GM19438 (cell line): ENCODE data around the gene CNTNAP2.

Source experiments
- ATAC-seq: cut with Tn5 transposase; IDR thresholded peaks from one replicate; pipeline ENCODE4 v1.9.1; 2021; ENCODE audit warnings: low read depth; ENCODE audit not compliant: unreplicated experiment

The CNTNAP2 gene

DNA sequence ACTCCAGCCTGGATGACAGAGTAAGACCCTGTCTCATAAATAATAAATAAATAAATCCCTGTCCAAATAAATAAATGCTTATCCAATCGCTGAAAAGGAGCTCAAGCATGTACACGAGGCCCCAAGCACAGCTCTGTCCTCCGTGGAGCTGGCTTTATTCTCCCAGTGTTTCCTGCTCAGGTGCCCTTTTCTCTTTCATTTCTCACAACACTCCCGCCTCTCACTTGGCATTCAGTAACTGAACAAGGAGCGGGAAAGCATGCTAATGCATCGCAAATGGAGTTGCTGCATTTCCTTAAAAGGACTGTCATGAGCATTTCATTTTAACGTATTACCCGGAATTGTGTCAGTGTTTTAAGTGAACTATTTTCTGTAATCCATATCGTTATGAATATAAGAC, 2263.1 kb downstream of the CNTNAP2 start:
- ATAC-seq: no peak

DNA sequence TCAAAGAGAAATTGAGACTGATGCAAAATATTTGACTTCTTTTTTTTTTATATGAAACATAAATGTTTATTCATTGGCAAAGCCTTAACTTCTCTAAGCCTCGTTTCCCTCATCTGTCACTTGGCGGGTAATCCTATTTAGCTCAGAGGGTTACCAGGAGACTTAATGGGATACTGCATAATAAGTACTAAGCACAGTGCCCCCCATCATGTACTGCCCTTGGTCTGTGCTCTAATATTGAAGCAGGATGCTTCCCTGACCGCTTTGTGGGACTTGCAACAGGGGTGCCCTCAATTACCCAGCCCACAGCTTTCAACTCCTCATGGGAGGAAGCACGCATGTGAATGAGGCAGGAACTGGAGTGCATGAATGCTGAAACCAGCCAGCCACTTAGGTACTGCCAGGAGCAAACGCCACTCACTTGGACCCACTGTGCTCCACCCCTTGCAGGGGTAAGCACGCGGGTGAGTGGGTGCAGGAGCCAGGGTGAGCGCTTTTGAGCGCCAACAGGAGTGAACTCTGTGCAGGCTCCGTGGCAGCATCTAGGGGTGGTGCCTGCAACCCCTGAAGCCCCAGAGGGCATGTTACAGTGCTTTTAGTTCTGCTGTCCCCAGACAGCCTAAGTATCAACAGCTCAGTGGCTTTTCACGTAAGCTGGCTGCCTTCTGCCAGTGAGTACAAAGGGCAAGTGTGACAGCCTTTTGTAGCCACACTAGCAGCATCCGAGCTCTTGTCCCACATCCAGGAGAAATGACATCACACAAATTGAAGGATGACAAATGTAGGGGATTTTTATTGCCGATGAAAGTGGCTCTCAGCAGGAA, 2264.2 kb downstream of the CNTNAP2 start:
- no peak for ATAC-seq

DNA sequence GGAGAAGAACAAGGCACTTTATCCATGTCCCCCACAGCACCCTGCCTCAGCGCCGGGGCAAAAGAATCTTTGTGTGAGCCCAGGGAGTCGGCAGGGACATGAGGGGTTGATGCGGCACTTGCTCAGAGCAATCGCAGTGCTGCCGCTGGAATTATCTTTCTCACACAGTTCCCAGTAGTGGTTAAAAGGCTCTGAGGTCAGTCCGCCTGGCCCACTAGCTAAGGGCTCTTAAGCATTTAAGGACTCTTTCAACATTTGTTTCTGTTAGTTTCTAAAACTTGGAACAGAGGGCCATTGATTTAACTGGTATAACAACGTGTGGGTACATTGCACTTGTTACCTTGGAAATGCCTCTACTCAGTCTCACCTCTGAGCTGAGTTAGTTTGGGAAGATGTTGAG, 2266.0 kb downstream of the CNTNAP2 start:
- ATAC-seq: no peak

DNA sequence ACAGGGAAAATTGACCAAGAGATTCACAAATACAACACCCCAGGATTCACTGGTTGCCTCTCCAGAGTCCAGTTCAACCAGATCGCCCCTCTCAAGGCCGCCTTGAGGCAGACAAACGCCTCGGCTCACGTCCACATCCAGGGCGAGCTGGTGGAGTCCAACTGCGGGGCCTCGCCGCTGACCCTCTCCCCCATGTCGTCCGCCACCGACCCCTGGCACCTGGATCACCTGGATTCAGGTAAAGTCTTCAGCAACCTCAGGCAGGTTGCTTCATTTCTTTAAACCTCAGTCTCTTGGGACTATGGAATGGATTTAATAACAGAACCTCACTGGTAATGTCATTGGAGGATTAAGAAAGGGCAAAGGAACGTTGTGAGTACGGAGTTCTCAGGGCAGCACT, 2267.1 kb downstream of the CNTNAP2 start:
- ATAC-seq: no peak

DNA sequence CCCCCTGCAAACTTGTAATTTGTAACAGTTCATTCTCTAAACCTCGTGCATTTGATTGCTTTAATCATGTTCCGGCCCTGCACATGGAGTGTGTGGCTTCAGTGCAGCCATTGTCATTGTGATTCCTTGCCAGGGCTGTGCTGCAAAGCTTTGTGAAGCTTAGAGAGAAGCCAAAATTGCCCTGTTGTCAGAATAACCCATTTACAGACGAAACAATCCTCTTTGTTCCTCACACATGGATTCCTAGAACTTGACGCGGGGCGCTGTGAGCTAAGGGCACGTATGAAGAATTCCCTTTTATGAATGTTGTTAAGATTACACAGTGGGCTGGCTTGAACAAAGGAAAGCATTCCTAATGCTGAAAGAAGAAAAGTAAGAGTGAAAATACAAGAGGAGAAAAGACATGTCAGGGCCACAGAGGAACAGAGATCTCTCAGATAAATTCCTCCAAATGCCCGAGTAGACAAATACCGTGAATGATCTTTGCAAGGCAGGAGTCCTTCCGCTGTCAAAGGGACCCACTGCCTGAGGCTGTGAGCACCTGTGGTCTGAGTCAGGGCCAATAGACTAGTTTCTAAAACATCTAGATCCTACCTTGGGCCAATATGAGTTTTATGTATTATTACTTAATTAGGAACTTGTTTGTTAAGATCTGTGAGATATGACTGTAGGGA, 2268.5 kb downstream of the CNTNAP2 start:
- ATAC-seq: no peak

DNA sequence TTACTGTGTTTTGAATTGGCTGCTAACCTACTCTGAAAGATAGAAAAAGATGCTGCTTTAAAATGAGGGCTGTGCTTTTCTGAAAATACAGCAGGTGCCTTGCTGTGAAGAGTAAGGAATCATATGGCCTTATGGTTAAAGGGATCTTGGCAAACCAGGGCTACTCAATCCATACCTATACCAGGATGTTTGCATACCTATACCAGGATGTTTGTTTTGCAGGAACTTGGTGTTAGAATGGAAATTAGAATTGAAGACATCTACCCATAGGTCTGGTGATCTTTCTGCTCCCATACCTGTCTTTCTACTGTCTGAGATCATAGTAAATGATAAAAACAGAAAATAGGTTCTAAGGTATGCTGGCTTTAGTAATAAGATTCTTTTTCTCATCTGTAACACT, 2273.8 kb downstream of the CNTNAP2 start:
- no peak for ATAC-seq

DNA sequence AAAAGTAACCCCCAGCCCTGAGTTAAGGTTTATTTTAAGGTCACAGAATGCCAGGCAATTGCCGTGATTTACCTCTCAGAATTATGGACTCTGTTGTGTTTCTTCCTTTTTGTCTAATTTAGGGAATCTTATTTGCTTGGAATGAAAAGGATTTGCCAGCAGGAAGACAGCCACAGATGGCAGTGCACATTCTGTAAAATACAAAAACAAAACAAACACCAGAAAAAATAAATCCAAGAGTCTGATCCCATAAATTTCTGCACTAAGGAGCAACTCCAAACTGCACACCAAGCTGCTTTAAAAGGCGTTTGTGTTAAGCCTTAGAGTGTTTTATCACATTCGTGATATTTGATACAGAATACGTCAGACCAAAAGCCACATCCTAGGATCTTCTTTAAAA, 2275.0 kb downstream of the CNTNAP2 start:
- ATAC-seq: no peak

DNA sequence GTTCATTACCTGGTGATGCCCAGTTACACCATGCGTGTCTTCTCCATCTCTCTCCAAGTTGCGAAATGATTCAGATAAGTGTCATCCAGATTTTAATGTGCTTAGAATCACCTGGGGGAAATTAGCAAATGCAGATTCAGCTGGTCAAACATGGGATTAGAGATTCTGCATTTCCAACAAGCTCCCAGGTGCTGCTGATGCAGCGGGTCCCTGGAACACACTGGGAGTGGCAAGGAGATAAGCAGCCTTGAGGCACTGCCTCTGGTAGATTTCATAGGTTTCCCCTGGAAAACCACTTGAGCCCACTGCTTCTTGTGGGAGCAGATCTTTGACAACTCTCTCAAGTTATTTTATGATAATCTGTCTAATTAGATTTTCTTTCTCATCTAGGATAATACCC, 2278.0 kb downstream of the CNTNAP2 start:
- no peak for ATAC-seq

DNA sequence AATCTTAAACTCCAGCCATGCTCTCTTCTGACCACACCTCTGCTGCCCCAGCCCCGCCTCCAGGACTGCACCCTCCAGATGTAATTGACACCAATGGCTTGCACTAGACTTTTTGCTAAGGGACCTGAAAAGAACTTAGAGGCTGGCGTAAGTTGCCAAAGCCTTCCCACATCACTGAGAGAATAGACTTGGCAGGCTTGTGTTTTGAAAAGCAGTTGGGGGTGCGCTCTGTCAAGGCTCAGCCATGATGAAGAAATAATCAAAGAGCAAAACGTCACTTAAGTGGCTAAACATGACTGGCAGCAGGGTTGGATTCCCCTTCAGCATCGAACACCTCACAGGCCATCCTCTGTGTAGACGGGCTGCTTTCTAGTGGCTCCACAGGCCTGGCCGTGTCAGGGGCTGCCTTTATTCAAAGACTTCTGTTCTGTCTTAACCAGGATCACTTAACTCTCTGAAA, 2278.8 kb downstream of the CNTNAP2 start:
- ATAC-seq: no peak

DNA sequence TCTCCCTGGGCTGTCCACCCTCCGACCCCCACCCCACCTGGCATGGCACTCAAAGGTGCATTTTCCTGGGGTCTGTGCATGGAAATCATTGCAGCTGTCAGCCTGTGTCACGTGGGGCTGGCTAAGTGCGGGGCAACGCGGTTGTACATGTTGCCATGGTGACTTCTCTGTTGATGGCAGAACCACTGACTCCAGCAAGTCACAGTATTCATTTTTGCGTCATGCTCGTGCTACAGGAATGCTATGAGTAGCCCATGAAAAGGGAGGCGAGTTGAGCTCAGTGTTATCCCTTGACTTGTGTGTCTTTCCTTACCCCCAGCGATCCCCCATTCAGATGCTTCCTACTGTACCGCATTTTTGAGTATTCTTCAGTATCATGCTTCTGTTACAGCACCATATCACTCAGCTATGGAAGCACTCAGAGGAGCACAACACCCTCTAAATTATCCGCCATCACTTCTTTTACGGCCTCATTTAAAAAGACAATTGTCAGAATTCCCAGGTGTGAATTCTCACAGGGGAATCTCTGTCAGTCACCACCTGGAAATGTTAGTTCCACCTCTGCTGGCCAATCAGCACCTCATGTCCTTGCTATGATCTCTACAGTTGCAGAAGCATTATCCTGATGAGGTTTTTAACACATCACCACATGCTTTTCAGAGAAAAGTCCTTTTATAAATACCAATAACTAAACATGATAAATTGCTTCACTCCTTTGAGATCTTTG, 2279.6 kb downstream of the CNTNAP2 start:
- no peak for ATAC-seq

DNA sequence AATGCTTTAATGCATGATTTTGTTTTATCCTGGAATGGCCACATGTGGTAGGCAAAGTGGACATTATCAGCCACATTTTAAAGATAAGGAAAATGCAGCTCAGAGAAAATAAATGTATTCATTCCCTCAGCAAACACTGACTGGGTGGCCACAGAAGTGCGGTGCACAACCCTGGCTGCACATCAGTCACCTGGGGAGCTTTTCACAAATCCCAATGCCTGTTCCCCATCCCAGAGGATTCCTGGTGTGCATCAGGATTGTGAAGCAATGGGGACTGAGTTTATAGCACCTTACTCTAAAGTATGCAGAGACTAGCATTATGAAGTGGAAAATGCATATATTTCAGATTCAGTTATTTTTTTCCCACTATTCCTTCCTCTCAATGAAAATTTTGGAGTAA, 2280.5 kb downstream of the CNTNAP2 start:
- no peak for ATAC-seq

DNA sequence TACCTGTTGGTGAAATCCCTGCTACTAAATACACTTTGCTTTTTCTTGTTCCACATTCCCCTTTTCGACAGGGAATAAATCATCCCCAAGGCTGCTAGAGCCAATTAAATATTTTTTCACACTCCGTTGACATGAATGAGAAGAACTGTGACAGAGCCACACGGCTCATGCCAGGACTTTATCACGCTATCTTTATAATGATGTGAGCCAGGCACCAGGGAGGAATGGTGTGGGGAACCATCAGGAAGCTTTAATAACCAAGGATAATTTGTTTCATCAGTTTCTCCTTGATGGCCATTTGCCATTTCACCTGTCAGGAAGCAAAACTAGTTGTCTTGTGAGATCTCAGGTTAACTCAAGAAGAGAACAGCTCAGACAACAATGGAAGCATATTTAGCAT, 2280.9 kb downstream of the CNTNAP2 start:
- ATAC-seq: no peak

DNA sequence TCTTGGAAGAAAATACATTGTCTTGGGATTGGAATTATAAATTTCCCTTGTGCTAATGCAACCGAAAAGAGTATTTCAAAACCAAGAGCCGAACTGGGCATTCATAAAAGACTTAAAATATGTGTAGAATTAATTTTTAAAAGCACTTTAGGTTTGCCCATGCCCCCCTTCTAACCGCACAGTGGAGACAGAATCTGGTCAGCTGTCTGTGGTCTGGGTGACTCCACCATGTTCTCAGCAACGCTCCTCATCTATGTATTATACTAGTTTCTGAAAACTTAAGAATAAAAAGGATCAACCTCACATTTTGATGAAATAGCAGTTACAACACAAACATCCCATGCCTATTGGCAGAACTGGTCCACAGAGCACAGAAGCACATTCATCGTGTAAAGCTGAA, 2281.4 kb downstream of the CNTNAP2 start:
- no peak for ATAC-seq

DNA sequence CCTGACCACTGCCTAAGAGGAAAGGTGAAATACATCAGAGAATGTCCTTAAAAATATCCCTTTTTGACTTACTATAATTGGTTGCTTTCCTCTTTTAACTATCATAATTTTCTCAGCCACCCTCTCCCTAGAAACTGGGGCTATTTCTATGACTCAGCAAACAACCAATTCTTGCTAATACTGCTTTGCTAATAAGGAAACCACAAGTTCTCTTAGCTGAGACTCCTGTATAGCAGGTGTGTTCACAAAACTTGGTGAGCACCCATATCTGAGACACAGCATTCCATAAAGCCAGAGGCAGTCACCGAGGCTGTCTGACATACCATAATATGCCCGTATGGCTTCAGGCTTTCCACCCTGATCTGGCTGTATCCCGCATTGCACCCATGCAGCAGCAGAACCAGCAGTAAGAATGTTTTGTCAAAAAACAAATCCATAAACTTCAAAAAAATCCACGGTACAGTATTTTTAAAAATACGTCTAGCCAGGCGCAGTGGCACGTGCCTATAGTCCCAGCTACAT, 2282.3 kb downstream of the CNTNAP2 start:
- ATAC-seq: no peak

DNA sequence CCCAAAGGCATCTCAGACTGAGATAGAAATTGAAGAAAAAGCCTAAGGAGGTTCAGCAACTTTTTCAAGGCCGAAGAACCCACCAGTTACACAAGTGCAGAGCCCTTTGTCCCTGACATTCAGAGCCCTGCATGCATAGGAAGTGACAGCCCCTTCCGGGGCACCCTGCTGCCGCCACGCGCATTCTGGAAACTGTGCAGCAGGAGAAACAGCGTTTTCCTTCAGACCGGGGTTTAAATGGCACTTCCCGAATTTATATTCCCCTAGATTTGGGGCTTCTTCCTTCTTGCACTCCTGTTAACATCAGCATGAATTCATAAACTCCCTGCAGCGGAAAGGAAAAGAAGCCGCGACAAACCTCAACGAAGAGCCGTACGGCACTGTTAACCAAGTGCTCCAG, 2283.5 kb downstream of the CNTNAP2 start:
- no peak for ATAC-seq

DNA sequence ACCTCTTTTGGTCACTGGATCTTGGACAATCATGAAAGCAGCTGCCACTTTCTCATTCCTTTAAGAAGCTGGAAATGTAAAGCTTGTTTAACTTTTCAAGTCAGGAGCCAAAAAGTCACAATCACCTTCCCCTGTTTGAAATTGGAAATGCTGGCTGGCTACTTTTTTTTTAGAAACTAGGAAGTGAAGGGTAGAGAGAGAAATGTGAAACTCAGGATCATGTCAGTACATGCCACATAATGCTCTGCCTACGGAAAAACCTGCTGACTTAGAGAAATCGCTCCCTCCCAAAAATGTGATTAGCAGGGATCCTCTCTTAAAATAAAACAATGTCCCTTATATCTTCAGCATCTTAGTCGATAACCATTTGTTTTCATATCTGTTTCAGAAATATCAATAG, 2285.6 kb downstream of the CNTNAP2 start:
- ATAC-seq: no peak

DNA sequence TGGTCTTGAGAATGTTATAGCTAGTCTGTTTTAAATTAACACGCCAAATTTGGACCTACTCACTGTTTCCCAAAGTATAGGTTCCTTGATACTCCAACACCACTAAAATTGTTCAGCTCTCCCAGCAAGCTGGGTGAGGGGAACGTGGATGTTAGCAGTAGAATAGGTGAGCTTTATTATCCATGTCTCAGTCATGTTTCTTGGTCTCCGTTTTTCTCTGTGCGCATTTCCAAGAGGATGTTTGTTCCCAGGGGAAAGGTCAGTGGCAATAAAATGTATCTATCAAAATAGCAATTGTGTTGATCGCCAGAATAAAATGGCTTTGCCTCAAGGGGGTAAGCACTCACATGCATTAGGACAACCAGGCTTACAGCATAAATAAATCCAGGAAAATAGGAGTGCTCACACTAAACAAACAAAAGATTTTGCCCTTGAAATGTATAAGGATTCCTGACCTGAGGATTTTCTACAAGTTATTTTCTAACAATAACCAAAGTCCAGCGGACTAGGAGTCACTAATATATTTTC, 2286.9 kb downstream of the CNTNAP2 start:
- no peak for ATAC-seq

DNA sequence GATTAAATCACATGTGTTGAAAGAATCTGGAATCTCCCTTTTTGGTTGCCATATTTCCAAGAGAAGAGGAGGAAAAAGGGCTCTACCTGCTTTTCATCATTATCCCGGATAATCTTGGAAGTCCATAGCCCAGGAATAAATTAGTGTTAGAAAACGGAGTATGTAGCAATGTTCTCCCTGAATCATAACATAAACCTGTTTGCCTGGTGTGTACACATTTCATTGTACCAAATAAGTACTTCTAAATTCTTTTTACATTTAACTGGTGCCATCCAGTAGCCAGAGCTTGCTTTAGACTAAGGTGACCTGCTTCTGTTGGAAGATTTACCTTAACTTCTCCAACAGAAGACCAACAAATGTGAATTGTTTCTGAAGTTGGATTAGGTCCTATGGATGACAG, 2291.7 kb downstream of the CNTNAP2 start:
- ATAC-seq: no peak

DNA sequence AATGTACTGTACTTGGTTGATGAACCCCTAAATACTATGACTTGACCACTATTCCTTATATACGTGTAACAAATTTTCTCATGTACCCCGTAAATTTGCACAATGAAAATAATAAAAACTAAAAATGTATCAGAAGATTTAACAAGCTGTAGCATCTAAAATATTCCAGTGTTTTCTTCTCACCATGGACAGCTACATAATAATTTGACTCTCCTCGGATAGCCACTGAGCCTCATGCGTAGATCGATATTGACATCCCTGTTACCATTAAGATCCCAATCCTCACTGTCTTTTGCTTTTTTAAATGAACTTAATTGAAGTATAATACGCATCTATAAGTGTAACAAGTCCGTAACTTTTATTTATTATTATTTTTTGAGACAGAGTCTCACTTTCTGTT, 2294.3 kb downstream of the CNTNAP2 start:
- ATAC-seq: no peak

DNA sequence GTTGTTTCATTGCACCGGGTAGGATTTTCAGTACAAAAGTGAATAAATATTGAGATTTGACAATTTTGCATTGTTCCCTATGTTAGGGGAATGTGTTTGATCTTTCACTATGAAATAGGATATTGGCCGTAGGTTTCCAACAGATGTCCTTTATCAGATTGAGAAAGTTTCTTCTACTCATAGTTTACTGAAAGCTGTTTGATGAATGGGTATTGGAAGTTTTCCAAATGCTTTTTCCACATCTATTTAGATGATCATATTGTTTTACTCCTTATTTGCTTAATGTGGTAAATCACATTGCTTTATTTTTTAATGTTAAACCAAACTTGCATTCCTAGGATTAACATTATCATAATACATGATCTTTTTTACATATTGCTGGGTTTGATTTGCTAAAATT, 2296.1 kb downstream of the CNTNAP2 start:
- no peak for ATAC-seq
